Measurements from ENCODE around the gene CDH4. TPM values are rescaled to one million over a fixed set of nuclear protein-coding genes. Genes with fewer than 3 reads are reported as not detected.

CDH4 gene
- total RNA-seq, 2 donors from 2014 or later: 0.05 to 2.2 TPM

DNA sequence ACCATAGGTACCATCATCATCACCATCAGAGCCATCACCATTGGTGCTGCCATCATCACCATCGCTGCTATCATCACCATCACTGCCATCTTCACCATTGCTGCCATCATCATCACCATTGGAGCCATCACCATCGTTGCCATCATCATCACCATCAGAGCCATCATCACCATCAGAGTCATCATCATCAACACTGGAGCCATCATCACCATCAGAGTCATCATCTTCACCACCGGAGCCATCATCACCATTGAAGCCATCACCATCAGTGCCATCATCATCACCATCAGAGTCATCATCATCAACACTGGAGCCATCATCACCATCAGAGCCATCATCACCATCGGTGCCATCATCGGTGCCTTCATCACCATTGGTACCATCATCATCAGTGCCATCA lies 474.9 kb downstream of the CDH4 start:
- intact Hi-C loops (cut with DNase I): no loop called here
- Histone ChIP-seq H3K36me3 (no peaks in the 10 kb centered on the region), H3K27ac (no peak overlapping the region), H3K9me3 (no peaks in the 10 kb centered on the region), H3K4me3 (no peak overlapping the region), H3K27me3 (replicated peaks; ENCODE audit: insufficient read depth) (peaks cover 4% of the 10 kb centered on the region), H3K4me1 (replicated peaks) (no peaks in the 10 kb centered on the region)
- TF ChIP-seq, protein P1, sequence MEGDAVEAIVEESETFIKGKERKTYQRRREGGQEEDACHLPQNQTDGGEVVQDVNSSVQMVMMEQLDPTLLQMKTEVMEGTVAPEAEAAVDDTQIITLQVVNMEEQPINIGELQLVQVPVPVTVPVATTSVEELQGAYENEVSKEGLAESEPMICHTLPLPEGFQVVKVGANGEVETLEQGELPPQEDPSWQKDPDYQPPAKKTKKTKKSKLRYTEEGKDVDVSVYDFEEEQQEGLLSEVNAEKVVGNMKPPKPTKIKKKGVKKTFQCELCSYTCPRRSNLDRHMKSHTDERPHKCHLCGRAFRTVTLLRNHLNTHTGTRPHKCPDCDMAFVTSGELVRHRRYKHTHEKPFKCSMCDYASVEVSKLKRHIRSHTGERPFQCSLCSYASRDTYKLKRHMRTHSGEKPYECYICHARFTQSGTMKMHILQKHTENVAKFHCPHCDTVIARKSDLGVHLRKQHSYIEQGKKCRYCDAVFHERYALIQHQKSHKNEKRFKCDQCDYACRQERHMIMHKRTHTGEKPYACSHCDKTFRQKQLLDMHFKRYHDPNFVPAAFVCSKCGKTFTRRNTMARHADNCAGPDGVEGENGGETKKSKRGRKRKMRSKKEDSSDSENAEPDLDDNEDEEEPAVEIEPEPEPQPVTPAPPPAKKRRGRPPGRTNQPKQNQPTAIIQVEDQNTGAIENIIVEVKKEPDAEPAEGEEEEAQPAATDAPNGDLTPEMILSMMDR (IDR thresholded peaks at IDR 0.05): no peak
- no peak for TF ChIP-seq POLR2A (IDR thresholded peaks at IDR 0.05)
- no peak for TF ChIP-seq POLR2AphosphoS5 (IDR thresholded peaks at IDR 0.05)
- 95% methylated on average over 5 of the region's 5 CpGs for WGBS
- no peak for DNase-seq (ENCODE audit: low spot score)

DNA sequence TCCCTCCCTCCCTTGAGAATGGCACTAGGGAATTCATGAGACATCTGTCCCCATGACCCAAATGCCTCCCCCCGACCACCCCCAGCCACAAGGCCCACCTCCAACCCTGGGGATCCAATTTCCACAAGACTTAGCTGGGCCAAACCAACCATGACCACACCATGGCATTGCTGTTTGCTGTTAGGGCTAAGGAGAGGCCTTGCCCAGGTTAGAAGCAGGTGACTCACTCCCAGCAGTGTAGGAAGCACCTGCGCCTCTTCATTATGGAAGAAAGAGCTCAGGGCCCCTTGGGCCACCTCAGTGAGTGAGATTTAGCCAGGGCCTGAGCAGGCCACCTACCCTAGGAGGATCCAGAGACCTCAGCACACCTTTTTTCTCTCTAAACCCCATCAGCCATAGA lies 475.7 kb downstream of the CDH4 start:
- H3K4me1 ChIP-seq (replicated peaks): no peaks in the 10 kb centered on the region
- no peak for TF ChIP-seq POLR2AphosphoS5 (IDR thresholded peaks at IDR 0.05)
- TF ChIP-seq, protein P1 (IDR thresholded peaks at IDR 0.05): no peak
- no peak for TF ChIP-seq POLR2A (IDR thresholded peaks at IDR 0.05)
- H3K4me3 ChIP-seq: no peak overlapping the region
- H3K27ac ChIP-seq: no peak overlapping the region
- H3K27me3 ChIP-seq (replicated peaks; ENCODE audit: insufficient read depth): peaks cover 4% of the 10 kb centered on the region
- no peaks in the 10 kb centered on the region for H3K36me3 ChIP-seq
- 91% methylated on average over 2 of the region's 2 CpGs for WGBS
- DNase-seq (ENCODE audit: low spot score): no peak
- no peaks in the 10 kb centered on the region for H3K9me3 ChIP-seq
- intact Hi-C loops (cut with DNase I): no loop called here

DNA sequence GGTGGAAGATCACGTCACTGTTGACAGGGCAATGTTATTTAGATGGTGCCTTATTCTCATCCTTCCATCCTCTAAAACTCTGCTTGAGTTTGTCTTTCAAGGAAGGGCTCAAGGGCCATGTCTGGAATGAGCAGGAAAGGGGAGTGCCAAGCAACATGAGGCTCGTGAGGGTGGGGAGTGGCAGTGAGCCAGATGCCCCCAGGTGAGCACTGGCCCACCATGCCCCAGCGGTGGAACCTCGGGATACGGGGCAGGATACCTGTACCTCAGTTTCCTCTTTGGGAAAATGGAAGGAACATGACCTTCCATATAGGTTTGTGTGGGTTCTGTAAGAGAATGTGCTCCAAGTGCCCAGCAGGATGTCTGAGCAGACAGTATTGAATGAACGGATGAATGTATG lies 476.3 kb downstream of the CDH4 start:
- Histone ChIP-seq H3K4me1 (replicated peaks) (no peaks in the 10 kb centered on the region), H3K4me3 (no peak overlapping the region), H3K27me3 (replicated peaks; ENCODE audit: insufficient read depth) (peaks cover 4% of the 10 kb centered on the region), H3K27ac (no peak overlapping the region), H3K36me3 (no peaks in the 10 kb centered on the region), H3K9me3 (no peaks in the 10 kb centered on the region)
- TF ChIP-seq POLR2AphosphoS5 (IDR thresholded peaks at IDR 0.05) (no peak), POLR2A (IDR thresholded peaks at IDR 0.05) (no peak)
- TF ChIP-seq, protein P1 (IDR thresholded peaks at IDR 0.05): no peak
- intact Hi-C loops (cut with DNase I): no loop called here
- no peak for DNase-seq (ENCODE audit: low spot score)
- WGBS: 58% methylated on average over 6 of the region's 6 CpGs

DNA sequence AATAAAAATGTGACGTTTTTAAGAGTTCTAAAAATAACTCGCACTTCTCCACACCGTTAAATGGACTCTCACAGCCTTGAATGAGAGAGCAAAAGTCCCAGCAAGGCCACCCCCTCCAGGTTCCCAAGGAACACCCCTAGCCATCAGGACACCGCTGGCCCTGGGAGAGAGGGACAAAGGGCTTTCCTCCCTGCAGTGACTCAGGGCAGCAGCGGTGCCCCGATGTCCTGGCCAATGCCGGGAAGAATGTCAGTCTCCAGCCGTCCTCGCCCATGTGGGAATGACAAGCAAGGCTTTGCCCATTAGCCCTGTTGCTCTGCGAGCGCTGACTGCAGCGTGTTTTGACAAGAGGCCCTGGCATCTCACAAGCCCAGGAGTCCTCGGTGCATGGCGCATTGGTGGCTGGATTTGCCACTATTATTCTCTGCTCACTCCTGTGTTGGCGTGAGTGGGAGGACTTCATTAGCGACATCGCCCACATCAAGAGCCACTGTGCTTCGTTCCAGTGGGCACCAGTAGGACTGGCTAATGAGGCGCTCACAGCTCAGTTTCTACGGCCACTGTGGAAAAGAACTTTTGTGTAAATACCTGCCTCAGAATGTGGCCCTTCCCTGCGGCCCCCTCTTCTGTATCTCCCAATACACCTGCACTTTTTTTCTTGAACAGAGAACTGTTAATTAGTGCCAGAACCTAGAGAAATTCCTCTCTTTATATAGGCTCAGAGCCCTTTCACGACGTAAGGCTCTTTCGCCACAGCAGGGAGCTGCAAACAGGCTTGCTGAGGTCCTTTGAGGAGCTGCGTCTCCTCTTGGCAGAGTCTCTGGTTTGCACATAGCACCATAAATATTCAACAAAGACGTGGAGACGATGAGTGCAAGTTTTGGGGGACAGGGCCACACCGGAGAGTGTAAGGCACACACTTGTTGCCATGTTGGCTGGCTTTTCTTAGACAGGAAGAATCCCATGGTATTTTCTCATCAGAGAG lies 477.0 kb downstream of the CDH4 start:
- intact Hi-C loops (cut with DNase I): no loop called here
- Histone ChIP-seq H3K4me3 (no peak overlapping the region), H3K27me3 (replicated peaks; ENCODE audit: insufficient read depth) (peaks cover 7% of the 10 kb centered on the region), H3K4me1 (replicated peaks) (no peaks in the 10 kb centered on the region), H3K9me3 (no peaks in the 10 kb centered on the region), H3K27ac (no peak overlapping the region), H3K36me3 (no peaks in the 10 kb centered on the region)
- 41% methylated on average over 28 of the region's 28 CpGs for WGBS
- no peak for DNase-seq (ENCODE audit: low spot score)
- TF ChIP-seq POLR2AphosphoS5 (IDR thresholded peaks at IDR 0.05) (no peak), POLR2A (IDR thresholded peaks at IDR 0.05) (no peak)
- TF ChIP-seq, protein P1 (IDR thresholded peaks at IDR 0.05): no peak

Data from prostate gland (tissue), 2 donors.